Neural cell (in vitro differentiated cells): ENCODE measurements around the gene MAPK14. TPM values are rescaled to one million over a fixed set of nuclear protein-coding genes. Genes with fewer than 3 reads are reported as not detected.

Source experiments
- H2AFZ ChIP-seq: fragments of 200-600, 300-800 bp; sonication (generic), shearing (Covaris generic); 2 replicates; pipeline ENCODE4 v1.6.0; 2014; ENCODE audit warnings: low read depth, mild to moderate bottlenecking, antibody characterized with exemption, low read length, moderate library complexity
- H3F3A ChIP-seq: fragments of 200-600 bp; shearing (Covaris generic); 2 replicates; pipeline ENCODE4 v1.6.1; 2016; ENCODE audit warnings: mild to moderate bottlenecking, moderate library complexity, mixed read lengths, antibody characterized with exemption, low read length; ENCODE audit not compliant: insufficient read depth, poor library complexity, severe bottlenecking
- H3K27ac ChIP-seq: fragments of 200-600, 300-800 bp; sonication (generic), shearing (Covaris generic); 2 replicates; pipeline ENCODE4 v1.5.1; 2014; ENCODE audit warnings: mild to moderate bottlenecking, low read length, moderate library complexity
- H3K27me3 ChIP-seq: fragments of 300-800, 200-600 bp; sonication (generic), shearing (Covaris generic); 2 replicates; pipeline ENCODE4 v1.6.0; 2014; ENCODE audit warnings: mild to moderate bottlenecking, low read depth, low read length, moderate library complexity; ENCODE audit not compliant: insufficient read depth
- H3K36me3 ChIP-seq: fragments of 300-800, 200-600 bp; sonication (generic), shearing (Covaris generic); 2 replicates; pipeline ENCODE4 v1.5.1; 2014; ENCODE audit warnings: mild to moderate bottlenecking, antibody characterized with exemption, low read length, moderate library complexity; ENCODE audit not compliant: insufficient read depth
- H3K4me2 ChIP-seq: fragments of 300-800, 200-600 bp; sonication (generic), shearing (Covaris generic); 2 replicates; pipeline ENCODE4 v1.6.0; 2014; ENCODE audit warnings: mild to moderate bottlenecking, low read length
- H3K4me3 ChIP-seq: fragments of 300-800, 200-600 bp; sonication (generic), shearing (Covaris generic); 2 replicates; pipeline ENCODE4 v1.5.1; 2014; ENCODE audit warnings: mild to moderate bottlenecking, low read length, moderate library complexity
- H3K79me2 ChIP-seq: fragments of 200-600 bp; shearing (Covaris generic); replicated peaks from 2 replicates; pipeline ENCODE4 v1.6.0; 2014; ENCODE audit warnings: mild to moderate bottlenecking, low read length, moderate library complexity; ENCODE audit not compliant: insufficient read depth
- H3K9ac ChIP-seq: fragments of 300-800, 200-600 bp; sonication (generic), shearing (Covaris generic); 2 replicates; pipeline ENCODE4 v1.6.1; 2016; ENCODE audit warnings: mild to moderate bottlenecking, low read length, mixed read lengths
- H3K9me2 ChIP-seq: fragments of 200-600 bp; shearing (Covaris generic); 2 replicates; pipeline ENCODE4 v1.6.1; 2016; ENCODE audit warnings: mild to moderate bottlenecking, low read length, mixed read lengths; ENCODE audit not compliant: insufficient read depth
- H3K9me3 ChIP-seq: fragments of 200-600, 300-800 bp; sonication (generic), shearing (Covaris generic); 2 replicates; pipeline ENCODE4 v1.6.1; 2016; ENCODE audit warnings: mild to moderate bottlenecking, mixed run types, low read length, moderate library complexity, mixed read lengths
- H4K20me1 ChIP-seq: fragments of 200-600 bp; shearing (Covaris generic); 2 replicates; pipeline ENCODE4 v1.6.1; 2016; ENCODE audit warnings: mild to moderate bottlenecking, mixed run types; ENCODE audit not compliant: insufficient read depth
- EP300 ChIP-seq: fragments of 450-650 bp; conservative IDR thresholded peaks from 2 replicates; pipeline ENCODE4 v1.6.1; 2014; ENCODE audit warnings: antibody characterized with exemption, mild to moderate bottlenecking, moderate library complexity; ENCODE audit not compliant: poor library complexity, severe bottlenecking
- EZH2 ChIP-seq: fragments of 200-600, 300-800 bp; shearing (Covaris generic), sonication (generic); IDR thresholded peaks from 2 replicates; pipeline ENCODE4 v1.6.1; 2014; ENCODE audit warnings: antibody characterized with exemption, low read length, borderline replicate concordance, mild to moderate bottlenecking; ENCODE audit not compliant: insufficient read depth, poor library complexity, severe bottlenecking
- MXI1 ChIP-seq: fragments of 450-650 bp; conservative IDR thresholded peaks from 2 replicates; pipeline ENCODE4 v1.6.1; 2014; ENCODE audit warnings: antibody characterized with exemption, mild to moderate bottlenecking; ENCODE audit not compliant: poor library complexity, severe bottlenecking
- POLR2AphosphoS5 ChIP-seq: IDR thresholded peaks from 2 replicates; pipeline ENCODE4 v1.6.1; 2012
- RAD21 ChIP-seq: fragments of 450-650 bp; conservative IDR thresholded peaks from 2 replicates; pipeline ENCODE4 v1.6.1; 2014; ENCODE audit warnings: antibody characterized with exemption, mild to moderate bottlenecking, moderate library complexity
- REST ChIP-seq: IDR thresholded peaks from 2 replicates; pipeline ENCODE4 v1.6.1; 2012; ENCODE audit warnings: borderline replicate concordance
- SMC3 ChIP-seq: fragments of 450-650 bp; conservative IDR thresholded peaks from 2 replicates; pipeline ENCODE4 v1.6.1; 2014; ENCODE audit warnings: antibody characterized with exemption, mild to moderate bottlenecking, moderate library complexity; ENCODE audit not compliant: poor library complexity
- TAF1 ChIP-seq: IDR thresholded peaks from 2 replicates; pipeline ENCODE4 v1.6.1; 2012; ENCODE audit warnings: low read depth
- polyA plus RNA-seq: library from polyadenylated mRNA; depleted of rRNA; stranded (reverse); fragments of >200 nt; gene quantifications from 2 replicates; pipeline ENCODE4 v1.2.3, GENCODE V29; 2014
- TF ChIP-seq, protein P1 (sequence below): fragments of 450-650 bp; IDR thresholded peaks from 2 replicates; pipeline ENCODE4 v1.5.1; 2014; ENCODE audit warnings: antibody characterized with exemption, mild to moderate bottlenecking, moderate library complexity; ENCODE audit not compliant: poor library complexity, severe bottlenecking

Gene MAPK14
- polyA plus RNA-seq, 1 donor from 2014 or later: 26.6 TPM

DNA sequence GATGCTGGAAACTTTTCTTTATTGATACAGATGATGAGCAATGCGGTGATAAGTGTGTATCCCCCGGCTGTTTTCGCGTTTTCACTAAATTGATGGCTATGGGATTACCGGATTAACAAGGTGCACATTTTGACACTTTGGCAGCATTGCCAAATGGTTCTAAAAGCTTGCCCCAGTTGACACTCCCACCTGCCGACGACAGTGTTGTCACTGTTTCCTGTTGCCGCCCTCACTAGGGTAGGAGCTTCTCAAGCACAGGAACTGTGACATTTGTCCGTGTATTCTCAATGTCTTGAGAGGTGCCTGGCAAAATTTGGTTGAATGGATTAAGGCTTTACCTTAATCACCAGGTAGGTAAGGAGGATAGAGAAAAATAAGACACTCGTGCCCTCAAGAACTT, 92.9 kb downstream of the MAPK14 start:
- Histone ChIP-seq H3K4me2 (no peak overlapping the region), H3K79me2 (no peaks in the 10 kb centered on the region), H3K27me3 (no peaks in the 10 kb centered on the region), H3K9ac (no peak overlapping the region), H3K36me3 (no peaks in the 10 kb centered on the region), H2AFZ (no peak overlapping the region), H3K4me3 (no peak overlapping the region), H3K9me2 (no peaks in the 10 kb centered on the region), H4K20me1 (no peaks in the 10 kb centered on the region), H3K27ac (no peak overlapping the region), H3F3A (no peaks in the 10 kb centered on the region), H3K9me3 (no peaks in the 10 kb centered on the region)
- TF ChIP-seq EP300 (no peak), RAD21 (no peak), POLR2AphosphoS5 (no peak), SMC3 (no peak), REST (no peak), EZH2 (no peak), MXI1 (no peak), TAF1 (no peak)
- TF ChIP-seq, protein P1, sequence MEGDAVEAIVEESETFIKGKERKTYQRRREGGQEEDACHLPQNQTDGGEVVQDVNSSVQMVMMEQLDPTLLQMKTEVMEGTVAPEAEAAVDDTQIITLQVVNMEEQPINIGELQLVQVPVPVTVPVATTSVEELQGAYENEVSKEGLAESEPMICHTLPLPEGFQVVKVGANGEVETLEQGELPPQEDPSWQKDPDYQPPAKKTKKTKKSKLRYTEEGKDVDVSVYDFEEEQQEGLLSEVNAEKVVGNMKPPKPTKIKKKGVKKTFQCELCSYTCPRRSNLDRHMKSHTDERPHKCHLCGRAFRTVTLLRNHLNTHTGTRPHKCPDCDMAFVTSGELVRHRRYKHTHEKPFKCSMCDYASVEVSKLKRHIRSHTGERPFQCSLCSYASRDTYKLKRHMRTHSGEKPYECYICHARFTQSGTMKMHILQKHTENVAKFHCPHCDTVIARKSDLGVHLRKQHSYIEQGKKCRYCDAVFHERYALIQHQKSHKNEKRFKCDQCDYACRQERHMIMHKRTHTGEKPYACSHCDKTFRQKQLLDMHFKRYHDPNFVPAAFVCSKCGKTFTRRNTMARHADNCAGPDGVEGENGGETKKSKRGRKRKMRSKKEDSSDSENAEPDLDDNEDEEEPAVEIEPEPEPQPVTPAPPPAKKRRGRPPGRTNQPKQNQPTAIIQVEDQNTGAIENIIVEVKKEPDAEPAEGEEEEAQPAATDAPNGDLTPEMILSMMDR: no peak

DNA sequence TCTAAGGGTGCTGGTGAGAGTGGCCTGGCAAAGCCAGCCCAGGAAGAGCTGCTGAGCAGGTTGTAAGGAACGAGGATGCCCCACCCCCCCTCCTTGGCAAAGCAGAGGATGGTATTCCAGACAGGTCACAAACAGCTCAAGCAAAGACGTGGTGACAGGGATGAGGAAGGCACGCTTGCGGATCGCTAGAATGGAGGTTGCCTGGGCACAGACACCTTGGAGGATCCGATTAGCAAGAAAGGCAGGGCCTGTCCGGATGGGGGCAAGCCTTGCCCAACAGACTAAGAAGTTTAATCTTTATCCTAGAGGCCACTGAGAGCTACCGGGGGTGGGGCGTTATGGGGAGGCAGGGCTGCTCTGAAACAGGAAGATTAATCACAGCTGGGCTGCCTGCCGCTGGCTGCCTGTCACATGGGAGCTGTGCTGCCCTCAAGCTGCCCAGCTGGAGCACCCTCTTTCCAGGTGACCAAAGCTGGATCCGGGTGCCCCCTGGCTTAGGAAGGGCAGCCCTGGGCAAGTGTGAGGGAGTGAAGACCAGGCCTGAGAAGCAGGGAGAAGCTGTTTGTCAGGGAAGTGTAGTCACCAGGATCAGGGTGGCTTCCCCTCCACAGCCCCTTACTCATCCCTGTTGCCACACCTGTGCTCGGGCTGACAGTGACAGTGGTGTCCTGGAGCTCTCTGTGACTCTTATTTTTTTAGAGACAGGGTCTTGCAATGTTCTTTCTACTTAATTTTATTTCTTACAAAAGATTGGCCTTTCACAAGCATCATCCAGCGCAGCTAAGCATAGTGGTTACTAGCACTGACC, 93.6 kb downstream of the MAPK14 start:
- Histone ChIP-seq H3K27me3 (no peaks in the 10 kb centered on the region), H3K9me3 (no peaks in the 10 kb centered on the region), H3K4me2 (no peak overlapping the region), H2AFZ (no peak overlapping the region), H3K36me3 (no peaks in the 10 kb centered on the region), H3K9ac (no peak overlapping the region), H3K9me2 (no peaks in the 10 kb centered on the region), H3K4me3 (no peak overlapping the region), H3K27ac (no peak overlapping the region), H3F3A (no peaks in the 10 kb centered on the region), H3K79me2 (no peaks in the 10 kb centered on the region), H4K20me1 (no peaks in the 10 kb centered on the region)
- no peak for TF ChIP-seq SMC3
- no peak for TF ChIP-seq RAD21
- TF ChIP-seq REST: no peak
- TF ChIP-seq, protein P1: no peak
- no peak for TF ChIP-seq EZH2
- no peak for TF ChIP-seq TAF1
- no peak for TF ChIP-seq EP300
